Heart left ventricle (tissue), 16 donors: ENCODE measurements around the gene KRT8. TPM values are rescaled to one million over a fixed set of nuclear protein-coding genes. Genes with fewer than 3 reads are reported as not detected.

Experiments
- ATAC-seq, 4 donors: fragments of 200-7000 bp; cut with Tn5 transposase; one replicate each; pipeline ENCODE4 v1.9.1; 2020 to 2022; ENCODE audit warnings: moderate library complexity in 4 of 4, mild to moderate bottlenecking in 3 of 4, moderate number of reproducible peaks in 1 of 4
- DNase-seq, 5 donors: peaks; one replicate each; pipeline ENCODE4 v3.0.0-alpha.2; 2020
- H3K27ac ChIP-seq, 12 donors: fragments of 200-600 bp; sonication (generic) in 4 of 12; one replicate each; pipeline versions ENCODE4 v1.5.0 to v1.8.0; 2016 to 2022; ENCODE audit warnings: mild to moderate bottlenecking in 2 of 12
- H3K27me3 ChIP-seq, 9 donors: fragments of 200-600 bp; sonication (generic) in 2 of 9; one replicate each; pipeline versions ENCODE4 v1.5.1 to v1.8.0; 2016 to 2022; ENCODE audit warnings: mild to moderate bottlenecking in 3 of 9
- H3K36me3 ChIP-seq, 9 donors: fragments of 200-600 bp; sonication (generic) in 2 of 9; one replicate each; pipeline versions ENCODE4 v1.5.0 to v1.8.0; 2018 to 2022; ENCODE audit warnings: mild to moderate bottlenecking in 2 of 9
- H3K4me1 ChIP-seq, 12 donors: fragments of 200-600 bp; sonication (generic) in 4 of 12; one replicate each; pipeline versions ENCODE4 v1.5.0 to v1.8.0; 2016 to 2022; ENCODE audit warnings: mild to moderate bottlenecking in 3 of 12
- H3K4me3 ChIP-seq, 12 donors: fragments of 200-600 bp; sonication (generic) in 4 of 12; one replicate each; pipeline versions ENCODE4 v1.5.0 to v1.8.0; 2017 to 2022; ENCODE audit warnings: mild to moderate bottlenecking in 9 of 12, moderate library complexity in 4 of 12
- H3K9me3 ChIP-seq, 12 donors: fragments of 200-600 bp; sonication (generic) in 4 of 12; one replicate each; pipeline versions ENCODE4 v1.5.0 to v1.8.0; 2016 to 2022; ENCODE audit warnings: mild to moderate bottlenecking in 1 of 12
- POLR2A ChIP-seq, 2 donors: fragments of 450-650 bp; IDR thresholded peaks; one replicate each; pipeline ENCODE4 v1.6.1; 2017; ENCODE audit warnings: antibody characterized with exemption in 2 of 2, mild to moderate bottlenecking in 2 of 2, moderate library complexity in 2 of 2
- WGBS, 4 donors: extraction: QIAGEN DNeasy Blood & Tissue Kit in 2 of 4; methylation state at CpG; one replicate each; pipeline versions ENCODE4 v1.1.5 to v1.1.7; 2013 to 2018; 5-methylcytosine and 5-hydroxymethylcytosine counted together
- intact Hi-C, 10 donors: fragments of 100-400 bp; cut with DNase I; formaldehyde crosslinking; loops; one replicate each; pipeline versions ENCODE4 v1.11.1 to v1.14.2; 2022
- polyA plus RNA-seq, 2 donors: library from polyadenylated mRNA; stranded (reverse); fragments of 200-250 nt; gene quantifications; one replicate each; pipeline ENCODE4 v1.2.3, GENCODE V29; 2013
- total RNA-seq, 9 donors: library from RNA; depleted of rRNA in 2 of 9; stranded (reverse); fragments of >200 nt in 2 of 9; fragmentation: NEBNext Ultra II Directional in 3 of 9; extraction: Animal tissue kit (Norgen Biotek cat#: 25700) in 3 of 9; gene quantifications; one replicate each; pipeline versions ENCODE4 v1.1.0 to v1.2.4, GENCODE V29; 2016 to 2023
- TF ChIP-seq, protein P1 (sequence below), 12 donors: fragments of 200-600 bp; sonication (generic) in 4 of 12; IDR thresholded peaks; one replicate each; pipeline versions ENCODE4 v1.5.0 to v1.8.0; 2018 to 2022; ENCODE audit warnings: antibody characterized with exemption in 12 of 12, mild to moderate bottlenecking in 5 of 12
- donor health status: ischemic (EF 13 %, LVEDD 7.1; RV severe dilation, severe dysfunction).
- donor health status: healthy with polysubstance abuse.
- donor health status: DM: no; HTN: yes; CAD: no.
- donor health status: DM: no; HTN: no; CAD: no.
- donor health status: ischemic (EF 25% LVEDD 6.9; RV normal size, moderate dysfunction).
- donor health status: ischemic (EF 25% LVEDD 5.7; RV mildly dilated, moderate dysfunction).
- donor health status: healthy.
- donor health status: DM: yes; HTN: yes; CAD: no.
- donor health status: ischemic (EF 35%, LVEDD 5.7; RV mildly dilated, moderate dysfunction).
- donor health status: nonischemic (EF 11% LVEDD 7.7; RV severe dilation, severe dysfunction).
- donor health status: DM: yes; HTN: yes; CAD: no.
- donor health status: PGD.
- donor health status: ischemic (EF 29% LVEDD 5.4; RV normal size, mild dysfunction).
- donor health status: nonischemic (EF 23%, LVEDD 6.1; RV moderate dilation, normal function).

The KRT8 gene
- total and polyA plus RNA-seq, 11 donors = 79.9 to 227 (median 127) TPM

DNA sequence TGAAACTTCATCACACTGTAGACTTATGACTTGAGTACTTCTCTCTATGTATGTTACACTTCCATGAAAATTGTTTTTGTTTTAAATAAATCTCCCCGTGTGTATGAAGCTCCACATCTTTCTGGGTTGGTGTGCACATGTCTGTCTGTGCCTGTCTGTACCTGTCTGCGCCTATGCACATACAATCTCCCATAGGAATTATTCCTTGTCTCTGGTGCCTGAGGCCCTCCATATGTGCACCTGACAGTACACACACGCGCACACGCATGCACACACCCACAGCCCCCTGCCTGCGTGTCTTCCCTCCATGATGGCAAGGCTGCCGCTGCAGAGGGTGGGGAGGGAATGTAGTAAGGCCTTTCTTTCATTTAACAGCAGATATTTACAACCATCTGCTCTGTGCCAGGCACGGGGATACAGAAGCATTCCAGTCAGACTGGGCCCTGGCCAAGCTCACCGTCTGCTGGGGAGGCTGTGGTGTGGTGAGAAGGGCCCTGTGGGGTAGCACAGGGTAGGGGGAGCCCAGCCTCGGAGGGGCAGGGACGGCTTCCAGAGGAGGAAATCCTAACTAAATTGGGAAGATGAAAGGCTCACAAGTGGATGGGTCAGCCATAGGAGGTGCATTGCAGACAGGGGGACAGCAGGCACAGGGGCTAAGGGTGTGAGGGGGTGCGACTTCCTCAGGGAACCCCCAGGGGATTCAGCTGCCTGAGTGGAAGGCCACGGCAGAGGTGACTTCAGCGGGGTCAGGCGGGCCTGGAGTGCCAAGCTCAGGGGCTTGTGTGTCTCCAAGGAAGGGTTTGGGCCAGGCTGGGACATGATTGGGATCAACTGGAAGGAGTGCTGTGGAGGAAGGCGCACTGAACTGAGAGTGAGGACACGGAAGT, 26.1 kb downstream of the KRT8 start:
- Histone ChIP-seq H3K4me3 (peak overlapping the region in 5 of 12 donors; percentile 24 to 41 (median 37)), H3K36me3 (no peaks in the 10 kb centered on the region), H3K4me1 (peaks cover 0 to 25% (median 11%) of the 10 kb centered on the region in 12 donors), H3K9me3 (no peaks in the 10 kb centered on the region), H3K27me3 (peaks cover 0 to 17% (median 0%) of the 10 kb centered on the region in 9 donors), H3K27ac (peak overlapping the region in 1 of 12 donors; percentile 42)
- TF ChIP-seq POLR2A (IDR thresholded peaks at IDR 0.05) = no peak
- DNase-seq = no peak
- intact Hi-C loops = loop anchor here in 9 of 10 donors (2.0 to 5.0 kb wide), 7 partner anchors 298 to 726 kb away; no protein-coding TSS in a partner anchor
- no peak for ATAC-seq
- WGBS, 4 donors = 71 to 78% (median 74%) methylated on average over 13 to 17 of the region's 17 CpGs

DNA sequence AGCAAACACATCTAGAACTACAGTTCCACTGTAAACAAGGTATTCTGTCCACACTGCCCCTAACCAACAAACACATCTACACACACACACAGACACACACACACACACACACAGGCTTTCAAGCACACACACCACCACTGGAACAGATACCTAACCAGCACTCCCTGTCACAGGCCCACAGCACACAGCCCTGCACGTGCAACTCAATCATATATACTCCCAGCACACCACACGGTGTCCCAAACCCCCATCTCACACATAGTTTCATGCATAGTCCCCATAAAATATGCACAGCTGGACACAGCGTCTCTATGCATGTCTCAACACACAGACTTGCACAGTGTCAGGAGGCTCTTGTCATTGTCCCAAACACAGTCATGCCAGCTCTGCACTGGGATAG, 27.6 kb downstream of the KRT8 start:
- H3K27ac ChIP-seq = no peak overlapping the region
- no peaks in the 10 kb centered on the region for H3K9me3 ChIP-seq
- no peak overlapping the region for H3K4me3 ChIP-seq
- ATAC-seq = no peak
- TF ChIP-seq, protein P1, sequence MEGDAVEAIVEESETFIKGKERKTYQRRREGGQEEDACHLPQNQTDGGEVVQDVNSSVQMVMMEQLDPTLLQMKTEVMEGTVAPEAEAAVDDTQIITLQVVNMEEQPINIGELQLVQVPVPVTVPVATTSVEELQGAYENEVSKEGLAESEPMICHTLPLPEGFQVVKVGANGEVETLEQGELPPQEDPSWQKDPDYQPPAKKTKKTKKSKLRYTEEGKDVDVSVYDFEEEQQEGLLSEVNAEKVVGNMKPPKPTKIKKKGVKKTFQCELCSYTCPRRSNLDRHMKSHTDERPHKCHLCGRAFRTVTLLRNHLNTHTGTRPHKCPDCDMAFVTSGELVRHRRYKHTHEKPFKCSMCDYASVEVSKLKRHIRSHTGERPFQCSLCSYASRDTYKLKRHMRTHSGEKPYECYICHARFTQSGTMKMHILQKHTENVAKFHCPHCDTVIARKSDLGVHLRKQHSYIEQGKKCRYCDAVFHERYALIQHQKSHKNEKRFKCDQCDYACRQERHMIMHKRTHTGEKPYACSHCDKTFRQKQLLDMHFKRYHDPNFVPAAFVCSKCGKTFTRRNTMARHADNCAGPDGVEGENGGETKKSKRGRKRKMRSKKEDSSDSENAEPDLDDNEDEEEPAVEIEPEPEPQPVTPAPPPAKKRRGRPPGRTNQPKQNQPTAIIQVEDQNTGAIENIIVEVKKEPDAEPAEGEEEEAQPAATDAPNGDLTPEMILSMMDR (IDR thresholded peaks at IDR 0.05) = no peak
- no peak for TF ChIP-seq POLR2A (IDR thresholded peaks at IDR 0.05)
- H3K36me3 ChIP-seq = no peaks in the 10 kb centered on the region
- peaks cover 0 to 30% (median 11%) of the 10 kb centered on the region in 12 donors for H3K4me1 ChIP-seq
- DNase-seq = no peak
- intact Hi-C loops = loop anchor here in 6 of 10 donors (5.0 kb wide), 3 partner anchors 500 to 720 kb away; no protein-coding TSS in a partner anchor
- H3K27me3 ChIP-seq = peaks cover 0 to 9% (median 0%) of the 10 kb centered on the region in 9 donors
- WGBS, 4 donors = 80 to 88% (median 84%) methylated on average over 3 of the region's 3 CpGs

DNA sequence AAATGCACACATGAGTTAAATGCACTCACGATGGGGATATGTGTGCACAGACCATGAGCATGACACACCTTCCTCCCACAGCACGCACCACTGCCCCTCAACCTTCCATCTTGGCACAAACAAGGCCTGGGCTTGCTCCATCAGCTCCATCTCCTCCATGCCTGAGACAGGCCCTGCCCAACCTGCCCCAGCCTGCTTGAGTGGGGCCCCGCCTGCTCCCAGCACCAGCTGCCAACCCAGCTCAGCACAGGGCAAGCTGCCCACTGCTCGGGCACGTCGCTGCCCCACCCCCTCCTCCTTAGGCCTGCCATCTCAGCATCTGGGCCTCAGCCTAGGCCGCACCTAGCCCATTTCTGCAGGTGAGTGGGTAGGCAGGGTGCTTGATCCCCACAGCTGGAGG, 28.5 kb downstream of the KRT8 start:
- H3K4me3 ChIP-seq = no peak overlapping the region
- 68 to 90% (median 73%) methylated on average over 3 to 7 of the region's 7 CpGs for WGBS, 4 donors
- DNase-seq (peak in 1 of 5 donors; percentile 62), ATAC-seq (no peak)
- peaks cover 0 to 3% (median 0%) of the 10 kb centered on the region in 9 donors for H3K27me3 ChIP-seq
- no peak overlapping the region for H3K27ac ChIP-seq
- no peaks in the 10 kb centered on the region for H3K9me3 ChIP-seq
- TF ChIP-seq, protein P1 (IDR thresholded peaks at IDR 0.05) = no peak
- no peak for TF ChIP-seq POLR2A (IDR thresholded peaks at IDR 0.05)
- intact Hi-C loops = loop anchor here in 6 of 10 donors (5.0 kb wide), 3 partner anchors 499 to 719 kb away; no protein-coding TSS in a partner anchor
- H3K4me1 ChIP-seq = peaks cover 0 to 37% (median 11%) of the 10 kb centered on the region in 12 donors
- no peaks in the 10 kb centered on the region for H3K36me3 ChIP-seq

DNA sequence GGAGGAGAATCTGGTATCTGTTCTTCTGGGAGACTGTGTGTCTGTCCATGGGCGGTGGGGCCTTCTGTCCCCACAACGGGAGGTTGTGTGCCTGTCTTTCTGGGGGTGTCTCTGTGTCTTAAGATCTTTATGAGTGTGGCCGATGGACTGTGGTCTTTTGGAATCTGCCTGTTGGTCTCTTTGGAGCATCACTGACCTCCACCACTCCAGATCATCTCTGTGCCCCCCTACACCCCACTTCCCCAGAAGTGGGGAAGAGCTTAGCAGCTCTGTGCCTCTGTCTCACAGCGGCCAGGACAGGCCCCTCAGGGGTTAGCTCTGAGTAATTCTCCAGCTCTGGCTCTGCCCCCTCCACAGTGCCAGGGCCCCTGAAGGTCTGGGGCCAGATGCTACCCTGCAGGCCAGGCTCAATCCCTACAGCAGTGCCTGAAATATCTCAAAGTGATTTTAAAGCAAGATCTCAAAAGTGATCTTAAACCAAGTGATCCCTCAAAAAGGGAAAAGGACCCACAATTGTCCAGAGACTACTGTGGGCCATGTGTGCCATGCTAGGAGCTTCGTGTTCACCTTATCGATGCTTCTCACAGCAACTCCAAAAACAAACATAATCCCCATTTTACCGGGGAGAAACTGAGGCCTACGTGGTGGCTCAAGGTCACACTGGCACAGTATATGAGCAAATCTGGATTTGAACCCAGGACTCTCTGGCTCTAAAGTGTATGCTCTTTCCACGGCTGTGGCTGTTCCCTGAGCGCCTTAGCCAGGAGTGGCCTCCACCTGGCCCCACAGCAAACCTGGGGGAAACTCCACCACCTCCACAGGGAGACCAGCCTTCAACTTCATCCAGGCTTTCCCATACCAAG, 30.1 kb downstream of the KRT8 start:
- ATAC-seq (no peak), DNase-seq (no peak)
- WGBS, 4 donors = 77 to 84% (median 78%) methylated on average over 10 of the region's 10 CpGs
- Histone ChIP-seq H3K36me3 (no peaks in the 10 kb centered on the region), H3K27me3 (no peaks in the 10 kb centered on the region), H3K27ac (peak overlapping the region in 11 of 12 donors; percentile 7 to 75 (median 63)), H3K9me3 (no peaks in the 10 kb centered on the region), H3K4me3 (peak overlapping the region in 10 of 12 donors; percentile 35 to 63 (median 54)), H3K4me1 (peaks cover 0 to 48% (median 15%) of the 10 kb centered on the region in 12 donors)
- TF ChIP-seq, protein P1 (IDR thresholded peaks at IDR 0.05) = no peak
- no peak for TF ChIP-seq POLR2A (IDR thresholded peaks at IDR 0.05)
- intact Hi-C loops = loop anchor here in 7 of 10 donors (5.0 kb wide), 4 partner anchors 293 to 718 kb away; no protein-coding TSS in a partner anchor
